Esophagus (tissue), 2 donors: ENCODE data around the gene MID1. TPM values are rescaled to one million over a fixed set of nuclear protein-coding genes. Genes with fewer than 3 reads are reported as not detected.

ENCODE experiments used
- H3K27ac ChIP-seq, 2 donors: one replicate each; pipeline ENCODE4 v1.5.1; 2013; ENCODE audit warnings: low read depth in 2 of 2, mild to moderate bottlenecking in 2 of 2, inconsistent platforms in 1 of 2, low read length in 1 of 2, moderate library complexity in 1 of 2
- H3K27me3 ChIP-seq, 2 donors: one replicate each; pipeline ENCODE4 v1.6.1; 2013; ENCODE audit warnings: low read length in 2 of 2, control low read depth in 1 of 2, mild to moderate bottlenecking in 1 of 2; ENCODE audit not compliant: insufficient read depth in 2 of 2, control insufficient read depth in 1 of 2
- H3K36me3 ChIP-seq, 2 donors: one replicate each; pipeline ENCODE4 v1.6.1; 2013; ENCODE audit warnings: low read length in 1 of 2; ENCODE audit not compliant: control insufficient read depth in 2 of 2, insufficient read depth in 2 of 2
- H3K4me1 ChIP-seq, 2 donors: one replicate each; pipeline ENCODE4 v1.6.1; 2013; ENCODE audit warnings: low read length in 1 of 2; ENCODE audit not compliant: control insufficient read depth in 2 of 2, insufficient read depth in 2 of 2
- H3K4me3 ChIP-seq, 2 donors: one replicate each; pipeline ENCODE4 v1.5.1; 2013; ENCODE audit warnings: low read length in 2 of 2, mild to moderate bottlenecking in 2 of 2, low read depth in 1 of 2, moderate library complexity in 1 of 2
- H3K9me3 ChIP-seq, 2 donors: one replicate each; pipeline ENCODE4 v1.6.1; 2013; ENCODE audit warnings: mild to moderate bottlenecking in 2 of 2, low read depth in 1 of 2, low read length in 1 of 2, moderate library complexity in 1 of 2; ENCODE audit not compliant: control insufficient read depth in 2 of 2, insufficient read depth in 1 of 2
- WGBS, 2 donors: extraction: QIAGEN DNeasy Blood & Tissue Kit; methylation state at CpG; one replicate each; pipeline ENCODE4 v1.1.7; 2013; 5-methylcytosine and 5-hydroxymethylcytosine counted together
- polyA plus RNA-seq, 2 donors: library from polyadenylated mRNA; stranded (reverse); fragments of 200-250 nt; gene quantifications; one replicate each; pipeline ENCODE4 v1.2.3, GENCODE V29; 2013
- donor health status: healthy with polysubstance abuse.
- donor health status: Bipolar disorder and iron deficiency.

MID1 gene
- polyA plus RNA-seq, 2 donors = 4.6 to 4.7 TPM

DNA sequence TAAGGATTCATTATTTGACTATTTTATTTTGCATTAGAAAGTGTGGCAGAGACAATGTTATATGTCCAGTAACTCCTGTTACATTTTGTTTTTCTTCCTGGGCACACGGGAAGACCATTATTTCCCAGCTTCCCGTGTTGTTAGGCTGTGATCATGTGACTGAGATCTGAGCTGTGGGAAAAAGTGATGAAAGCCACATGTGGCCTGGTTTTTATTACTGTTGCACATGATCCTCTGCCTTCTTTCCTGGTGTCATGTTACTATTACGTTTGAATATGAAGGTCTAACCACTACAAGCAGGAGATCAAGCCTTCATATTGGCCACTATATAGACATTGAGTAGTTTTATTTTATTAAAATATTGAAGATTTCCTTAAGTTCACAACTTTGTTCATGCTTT, 28.2 kb upstream of the MID1 start:
- Histone ChIP-seq H3K36me3 (no peaks in the 10 kb centered on the region), H3K4me1 (no peaks in the 10 kb centered on the region), H3K9me3 (no peaks in the 10 kb centered on the region), H3K27me3 (no peaks in the 10 kb centered on the region), H3K4me3 (no peak overlapping the region), H3K27ac (no peak overlapping the region)
- 38 to 67% methylated on average over 3 of the region's 3 CpGs for WGBS, 2 donors

DNA sequence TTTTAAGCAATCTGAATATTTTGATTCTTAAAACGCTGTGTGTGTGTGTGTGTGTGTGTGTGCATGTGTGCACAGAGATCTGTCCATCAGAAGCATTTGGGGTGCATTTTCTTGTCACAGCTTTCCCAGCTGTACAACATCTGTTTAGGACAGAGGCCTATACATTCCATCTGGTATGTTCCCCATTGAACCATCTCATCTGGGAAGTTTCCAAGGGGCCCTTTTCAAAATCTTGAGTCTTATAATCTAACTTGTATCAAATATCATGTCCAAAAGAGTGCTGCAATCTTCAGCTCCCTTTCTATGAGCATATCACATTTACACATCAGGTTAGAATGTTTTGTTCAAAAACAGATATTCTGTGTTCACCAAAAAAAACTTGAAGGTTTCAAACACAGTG, 16.5 kb upstream of the MID1 start:
- H3K36me3 ChIP-seq = no peaks in the 10 kb centered on the region
- H3K4me3 ChIP-seq = no peak overlapping the region
- no peak overlapping the region for H3K27ac ChIP-seq
- no peaks in the 10 kb centered on the region for H3K9me3 ChIP-seq
- H3K4me1 ChIP-seq = no peaks in the 10 kb centered on the region
- 29 to 70% methylated on average over 1 of the region's 1 CpG for WGBS, 2 donors
- H3K27me3 ChIP-seq = no peaks in the 10 kb centered on the region

DNA sequence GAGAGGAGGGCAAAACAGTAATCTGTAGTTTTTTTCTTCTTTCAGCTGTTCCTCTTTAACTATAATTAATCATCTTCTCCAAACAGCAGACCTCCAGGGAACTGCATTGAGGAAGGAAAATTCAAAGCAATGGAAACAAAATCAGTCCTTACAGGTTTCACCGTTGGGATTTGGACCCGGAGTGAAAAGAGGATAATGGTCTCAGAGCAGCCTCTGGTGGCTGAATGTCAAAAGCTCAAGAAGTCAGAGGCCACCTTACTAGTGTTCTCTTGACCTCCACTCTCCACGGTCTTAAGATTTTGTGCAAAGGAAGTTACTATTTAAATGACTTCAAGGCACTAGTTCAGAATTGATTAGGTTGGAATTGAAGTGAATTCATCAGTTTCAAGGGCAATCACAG, 16.0 kb upstream of the MID1 start:
- Histone ChIP-seq H3K4me3 (no peak overlapping the region), H3K27ac (no peak overlapping the region), H3K4me1 (no peaks in the 10 kb centered on the region), H3K9me3 (no peaks in the 10 kb centered on the region), H3K36me3 (no peaks in the 10 kb centered on the region), H3K27me3 (no peaks in the 10 kb centered on the region)
- WGBS, 2 donors = 1 to 26% methylated on average over 3 of the region's 3 CpGs

DNA sequence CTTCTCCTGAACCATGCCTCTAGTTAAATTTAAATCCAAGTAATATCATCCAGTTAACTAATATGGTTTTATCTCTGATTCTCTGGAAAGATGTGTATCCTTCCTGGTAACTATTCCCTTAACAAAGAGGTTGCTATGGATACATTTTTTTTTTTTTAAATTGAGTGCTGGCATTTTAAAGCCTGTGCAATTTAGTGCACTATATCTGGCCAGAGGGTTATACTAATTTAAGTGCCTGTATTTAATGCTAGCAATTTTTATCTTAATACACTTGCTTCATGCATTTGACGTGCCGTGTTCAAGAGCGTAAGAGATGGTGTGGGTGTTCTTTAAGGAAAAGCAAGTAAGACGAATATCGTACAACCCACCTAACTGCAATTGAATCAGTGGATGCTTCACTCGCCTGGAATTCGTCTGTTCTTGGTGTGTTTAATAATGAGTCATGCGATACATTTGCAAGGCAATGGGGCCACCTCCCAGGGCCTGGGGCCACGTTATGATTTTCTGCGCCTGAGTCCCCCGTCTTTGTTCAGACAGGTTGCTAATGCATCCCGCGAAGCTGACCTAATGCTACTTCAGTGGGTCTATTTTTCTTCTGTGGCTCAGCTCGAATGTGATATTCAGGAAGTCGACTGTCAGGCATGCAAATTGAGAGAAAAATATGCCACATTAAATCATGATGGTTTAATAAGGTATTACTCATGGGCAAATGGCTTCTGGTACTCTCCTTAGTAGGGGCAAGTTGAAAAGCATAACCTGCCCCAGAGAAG, 14.2 kb upstream of the MID1 start:
- Histone ChIP-seq H3K4me1 (no peaks in the 10 kb centered on the region), H3K27me3 (no peaks in the 10 kb centered on the region), H3K36me3 (no peaks in the 10 kb centered on the region), H3K4me3 (no peak overlapping the region), H3K27ac (no peak overlapping the region), H3K9me3 (no peaks in the 10 kb centered on the region)
- WGBS, 2 donors = 45 to 64% methylated on average over 15 of the region's 15 CpGs

DNA sequence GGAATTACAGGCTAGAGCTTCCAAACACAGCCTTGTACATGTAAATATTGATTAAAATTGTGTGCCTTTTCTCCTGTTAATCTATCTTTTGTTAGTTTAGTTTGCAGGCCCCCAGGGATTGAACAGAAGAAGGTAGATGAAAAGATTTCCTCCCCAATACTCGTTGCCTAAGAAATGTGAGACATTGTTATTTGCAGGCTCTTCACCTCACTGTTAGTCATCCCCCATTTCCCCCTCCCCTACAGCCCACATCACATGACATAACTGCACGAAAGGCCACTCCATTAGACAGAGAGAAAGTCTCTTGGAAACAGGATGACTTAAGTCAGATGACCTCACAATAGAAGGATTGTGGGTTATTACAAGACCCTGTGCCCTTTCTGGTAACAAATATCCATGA, 13.3 kb upstream of the MID1 start:
- WGBS, 2 donors = 2 to 26% methylated on average over 2 of the region's 2 CpGs

DNA sequence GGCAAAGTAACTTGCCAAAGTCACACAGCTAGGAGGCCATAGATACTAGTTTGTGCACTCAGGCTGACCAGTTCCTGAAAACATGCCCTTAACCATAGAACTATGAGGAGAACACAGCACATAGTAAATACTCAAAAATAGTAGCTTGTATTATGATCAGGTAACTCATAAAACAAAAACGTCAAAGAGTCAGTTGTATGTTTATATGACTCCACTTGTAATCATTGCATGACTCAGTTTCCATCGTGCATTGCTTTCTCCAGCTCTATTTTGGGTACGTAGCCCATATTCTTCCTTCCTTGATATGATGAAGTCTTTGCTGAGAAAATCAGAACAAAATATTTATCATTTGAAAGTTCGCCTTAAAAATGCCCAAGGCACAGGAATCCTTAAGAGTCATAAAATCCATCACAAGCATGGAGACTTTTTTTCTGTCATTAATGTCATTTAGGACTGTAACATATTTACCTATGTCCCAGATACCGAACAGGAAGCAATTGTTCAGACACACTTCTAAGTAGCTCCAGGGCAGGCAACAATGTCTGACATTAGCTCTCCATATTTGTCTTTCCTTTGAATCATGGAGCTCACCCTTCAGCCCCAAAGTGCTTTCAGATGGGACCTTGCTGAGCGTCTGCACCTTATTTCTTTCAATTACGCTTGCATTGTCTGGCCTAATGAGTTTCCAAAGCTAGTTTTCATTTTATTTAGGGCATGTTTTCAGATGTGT, 11.2 kb upstream of the MID1 start:
- no peaks in the 10 kb centered on the region for H3K4me1 ChIP-seq
- H3K9me3 ChIP-seq = no peaks in the 10 kb centered on the region
- H3K4me3 ChIP-seq = no peak overlapping the region
- no peaks in the 10 kb centered on the region for H3K27me3 ChIP-seq
- no peak overlapping the region for H3K27ac ChIP-seq
- no peaks in the 10 kb centered on the region for H3K36me3 ChIP-seq
- 62 to 70% methylated on average over 7 of the region's 7 CpGs for WGBS, 2 donors

More for the DNA sequence above, 13.3 kb upstream of the MID1 start:
- Histone ChIP-seq H3K27ac (no peak overlapping the region), H3K4me3 (no peak overlapping the region), H3K27me3 (no peaks in the 10 kb centered on the region), H3K4me1 (no peaks in the 10 kb centered on the region), H3K36me3 (no peaks in the 10 kb centered on the region), H3K9me3 (no peaks in the 10 kb centered on the region)

DNA sequence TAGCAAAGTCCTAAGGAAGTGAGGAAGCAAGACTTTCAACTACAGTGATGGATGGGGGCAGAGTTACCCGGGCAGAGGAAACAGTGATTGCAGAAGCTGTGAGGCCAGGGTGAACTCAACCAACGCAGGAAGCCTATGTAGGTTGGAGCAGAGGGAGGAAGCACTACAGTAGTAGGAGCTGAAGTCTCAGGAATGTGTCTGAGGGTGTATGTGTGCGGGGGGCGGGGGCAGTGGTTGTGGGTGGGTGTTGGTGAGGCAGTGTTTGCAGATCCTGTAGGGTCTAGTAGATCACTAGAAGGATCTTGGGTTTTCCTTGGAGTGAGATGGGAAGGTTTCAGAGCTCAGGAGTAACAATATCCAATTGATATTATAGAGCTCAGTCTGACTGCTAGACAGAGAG, 9.9 kb upstream of the MID1 start:
- H3K4me3 ChIP-seq = no peak overlapping the region
- WGBS, 2 donors = 66 to 75% methylated on average over 4 of the region's 4 CpGs

DNA sequence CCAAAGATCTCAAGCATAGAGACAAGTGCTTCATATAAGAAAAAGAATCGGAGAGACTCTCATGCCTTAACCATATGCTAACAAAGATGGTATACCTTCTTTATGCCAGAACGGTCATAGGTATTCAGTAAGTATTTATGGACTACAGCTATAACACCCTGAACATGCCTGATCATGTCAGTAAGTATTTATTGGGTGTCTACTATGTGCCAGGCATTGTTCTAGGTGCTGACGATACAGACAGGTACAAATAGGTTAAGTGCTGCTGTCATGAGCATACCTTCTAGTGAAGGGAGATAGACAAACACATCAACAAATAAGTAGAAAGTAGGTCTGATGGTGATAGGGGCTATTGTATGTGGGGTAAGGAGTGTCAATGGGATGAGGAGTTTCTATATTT, 9.5 kb upstream of the MID1 start:
- no peak overlapping the region for H3K27ac ChIP-seq
- no peaks in the 10 kb centered on the region for H3K36me3 ChIP-seq
- no peaks in the 10 kb centered on the region for H3K9me3 ChIP-seq
- no peaks in the 10 kb centered on the region for H3K27me3 ChIP-seq
- no peaks in the 10 kb centered on the region for H3K4me1 ChIP-seq
- H3K4me3 ChIP-seq = no peak overlapping the region
- 66 to 75% methylated on average over 3 of the region's 3 CpGs for WGBS, 2 donors

More for the DNA sequence above, 9.9 kb upstream of the MID1 start:
- Histone ChIP-seq H3K36me3 (no peaks in the 10 kb centered on the region), H3K27me3 (no peaks in the 10 kb centered on the region), H3K27ac (no peak overlapping the region), H3K9me3 (no peaks in the 10 kb centered on the region), H3K4me1 (no peaks in the 10 kb centered on the region)

DNA sequence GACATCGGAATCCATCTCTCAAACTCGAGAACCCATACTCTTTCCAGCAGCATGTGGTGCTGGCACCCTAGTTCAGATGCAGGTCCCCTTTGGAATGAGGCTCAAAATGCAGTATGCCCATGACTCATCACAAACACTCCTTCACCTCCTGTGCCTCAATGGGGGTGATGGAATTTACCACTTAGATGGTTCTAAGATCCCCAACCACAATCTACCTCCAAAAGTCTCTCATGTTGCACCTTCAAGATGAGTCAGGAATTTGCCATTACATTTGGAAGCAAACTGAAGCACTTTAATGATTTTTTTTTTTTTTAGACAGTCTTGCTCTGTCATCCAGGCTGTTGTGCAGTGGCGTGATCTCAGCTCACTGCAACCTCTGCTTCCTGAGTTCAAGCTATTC, 8.5 kb upstream of the MID1 start:
- H3K9me3 ChIP-seq = no peaks in the 10 kb centered on the region
- H3K4me3 ChIP-seq = no peak overlapping the region
- H3K27ac ChIP-seq = no peak overlapping the region
- WGBS, 2 donors = 84 to 98% methylated on average over 3 of the region's 3 CpGs
- no peaks in the 10 kb centered on the region for H3K27me3 ChIP-seq
- no peaks in the 10 kb centered on the region for H3K36me3 ChIP-seq
- H3K4me1 ChIP-seq = no peaks in the 10 kb centered on the region

DNA sequence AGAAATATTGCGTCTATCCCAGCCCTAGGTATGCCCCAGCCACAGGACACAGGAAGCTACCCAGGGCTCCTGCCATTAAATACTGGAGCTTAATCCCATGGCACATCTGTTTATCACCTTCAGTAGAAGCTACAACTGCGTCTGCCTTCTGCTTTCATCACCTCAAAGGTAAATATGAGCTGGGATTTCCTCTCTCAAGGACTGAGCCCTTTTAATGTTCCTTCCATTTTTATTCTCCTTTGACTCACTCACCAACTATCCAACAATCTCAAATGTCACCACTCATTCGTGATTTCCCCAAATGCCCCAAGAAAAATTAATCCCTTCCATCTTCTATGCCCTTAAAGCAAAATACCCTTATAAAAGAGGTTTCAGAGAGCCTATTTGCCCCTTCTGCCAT, 1.8 kb upstream of the MID1 start:
- no peaks in the 10 kb centered on the region for H3K27me3 ChIP-seq

More for the DNA sequence above, 1.8 kb upstream of the MID1 start:
- H3K36me3 ChIP-seq = no peaks in the 10 kb centered on the region
- WGBS, 2 donors = 54 to 81% methylated on average over 3 of the region's 3 CpGs
- H3K4me1 ChIP-seq = no peaks in the 10 kb centered on the region
- no peak overlapping the region for H3K27ac ChIP-seq
- H3K4me3 ChIP-seq = no peak overlapping the region
- H3K9me3 ChIP-seq = no peaks in the 10 kb centered on the region
